Rectal smooth muscle tissue (tissue), 1 donor: Measurements from ENCODE around the gene ZNRF4.
"Not testable (repeated sequence)": the region's sequence is repeated elsewhere in the genome, so short reads cannot be mapped to it uniquely, and the experiment has no call there.

Source experiments
- H3K27ac ChIP-seq: one replicate; pipeline ENCODE4 v1.7.0; 2013; ENCODE audit warnings: low read depth, low read length, inconsistent platforms
- H3K27me3 ChIP-seq: one replicate; pipeline ENCODE4 v1.7.0; 2013; ENCODE audit warnings: low read length; ENCODE audit not compliant: control insufficient read depth, insufficient read depth
- H3K36me3 ChIP-seq: one replicate; pipeline ENCODE4 v1.7.0; 2013; ENCODE audit warnings: low read length; ENCODE audit not compliant: control insufficient read depth, insufficient read depth
- H3K4me1 ChIP-seq: one replicate; pipeline ENCODE4 v1.7.0; 2013; ENCODE audit warnings: low read length; ENCODE audit not compliant: control insufficient read depth, insufficient read depth
- H3K4me3 ChIP-seq: one replicate; pipeline ENCODE4 v1.7.0; 2013; ENCODE audit warnings: low read length
- H3K9ac ChIP-seq: one replicate; pipeline ENCODE4 v1.7.0; 2013; ENCODE audit warnings: low read length

ZNRF4 gene

DNA sequence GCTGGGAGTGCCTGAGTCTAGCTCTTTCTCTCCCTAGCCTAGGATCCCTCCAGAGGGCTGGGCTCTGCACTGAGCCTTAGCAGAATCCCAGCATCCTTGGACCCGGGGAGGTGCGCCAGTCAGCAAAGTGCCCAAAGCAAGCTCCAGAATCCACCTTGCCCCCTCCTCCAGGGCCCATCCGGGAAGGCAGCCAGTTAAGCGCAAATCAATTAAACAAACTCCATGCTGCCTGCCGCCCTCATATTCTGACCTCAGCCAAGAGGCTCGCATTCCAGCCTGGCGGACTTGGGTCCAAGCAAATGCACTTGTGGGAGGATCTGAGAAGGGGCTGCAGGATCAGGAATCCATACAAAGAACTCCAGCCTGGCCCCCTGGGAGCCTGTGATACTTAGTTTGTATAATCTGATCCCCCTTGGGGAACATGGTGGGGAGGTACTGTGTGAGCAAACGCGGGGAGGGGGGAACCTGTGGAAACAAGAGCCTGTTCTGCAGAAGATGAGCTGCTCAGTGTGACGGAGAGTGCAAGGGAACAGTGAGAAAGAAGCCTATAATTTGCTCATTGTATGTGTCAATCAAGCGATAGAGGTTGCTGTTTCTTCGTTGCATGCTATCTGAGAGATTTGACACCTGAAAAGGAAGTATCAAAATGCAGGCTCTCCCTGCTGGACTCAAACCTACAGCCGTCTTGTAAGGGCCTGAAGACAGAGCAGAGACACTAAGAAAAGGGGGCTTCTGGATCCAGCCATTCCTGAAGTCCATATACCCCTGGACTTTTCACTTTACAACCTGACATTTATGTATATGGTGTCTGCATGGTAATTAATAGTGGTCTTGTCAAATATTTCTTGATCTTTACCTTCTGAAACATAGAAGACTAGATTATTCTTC lies 29.4 kb downstream of the ZNRF4 start:
- no peak overlapping the region for H3K4me3 ChIP-seq
- H3K27me3 ChIP-seq = no peaks in the 10 kb centered on the region
- no peak overlapping the region for H3K9ac ChIP-seq
- H3K27ac ChIP-seq = no peak overlapping the region
- H3K36me3 ChIP-seq = no peaks in the 10 kb centered on the region
- no peaks in the 10 kb centered on the region for H3K4me1 ChIP-seq

- no peaks in the 10 kb centered on the region for H3K36me3 ChIP-seq
- no peak overlapping the region for H3K4me3 ChIP-seq
- no peaks in the 10 kb centered on the region for H3K4me1 ChIP-seq
- no peak overlapping the region for H3K27ac ChIP-seq
- no peaks in the 10 kb centered on the region for H3K27me3 ChIP-seq
- no peak overlapping the region for H3K9ac ChIP-seq
These were observed 30.0 kb downstream of the ZNRF4 start for GRCh38 chr19:5485286-5485636.

DNA sequence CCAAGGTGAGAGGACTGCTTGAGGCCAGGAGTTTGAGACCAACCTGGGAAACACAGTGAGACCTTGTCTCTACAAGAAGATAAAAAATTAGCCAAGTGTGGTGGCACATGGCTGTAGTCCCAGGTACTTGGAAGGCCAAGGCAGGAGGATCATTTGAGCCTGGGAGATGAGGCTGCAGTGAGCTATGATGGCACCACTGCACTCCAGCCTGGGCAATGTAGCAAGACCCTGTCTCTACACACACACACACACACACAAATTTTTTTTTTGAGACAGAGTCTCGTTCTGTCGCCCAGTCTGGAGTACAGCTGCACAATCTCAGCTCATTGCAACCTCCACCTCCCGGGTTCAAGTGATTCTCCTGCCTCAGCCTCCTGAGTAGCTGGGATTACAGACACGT lies 30.4 kb downstream of the ZNRF4 start:
- H3K4me1 ChIP-seq, H3K27me3 ChIP-seq, H3K9ac ChIP-seq, H3K36me3 ChIP-seq, H3K4me3 ChIP-seq, H3K27ac ChIP-seq: not testable (repeated sequence)

DNA sequence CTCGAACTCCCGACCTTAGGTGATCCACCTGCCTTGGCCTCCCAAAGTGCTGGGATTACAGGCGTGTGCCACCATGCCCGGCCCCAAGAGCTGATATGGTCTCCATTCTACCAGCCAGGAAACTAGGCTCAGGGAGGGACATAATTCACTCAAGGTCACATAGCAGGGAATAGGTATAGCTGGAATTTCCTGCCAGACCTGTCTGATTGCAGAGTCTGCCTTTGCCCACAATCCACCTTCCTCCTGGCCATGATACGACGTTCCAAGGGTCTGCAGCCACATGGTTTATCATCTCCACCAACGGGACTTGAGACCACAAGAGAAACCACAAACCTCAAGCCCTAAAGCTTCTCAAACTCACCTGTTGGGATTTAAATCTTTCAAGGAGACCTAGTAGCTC lies 32.0 kb downstream of the ZNRF4 start:
- no peaks in the 10 kb centered on the region for H3K4me1 ChIP-seq
- no peak overlapping the region for H3K4me3 ChIP-seq
- no peaks in the 10 kb centered on the region for H3K36me3 ChIP-seq
- no peak overlapping the region for H3K27ac ChIP-seq
- peaks cover 5% of the 10 kb centered on the region for H3K27me3 ChIP-seq
- no peak overlapping the region for H3K9ac ChIP-seq

DNA sequence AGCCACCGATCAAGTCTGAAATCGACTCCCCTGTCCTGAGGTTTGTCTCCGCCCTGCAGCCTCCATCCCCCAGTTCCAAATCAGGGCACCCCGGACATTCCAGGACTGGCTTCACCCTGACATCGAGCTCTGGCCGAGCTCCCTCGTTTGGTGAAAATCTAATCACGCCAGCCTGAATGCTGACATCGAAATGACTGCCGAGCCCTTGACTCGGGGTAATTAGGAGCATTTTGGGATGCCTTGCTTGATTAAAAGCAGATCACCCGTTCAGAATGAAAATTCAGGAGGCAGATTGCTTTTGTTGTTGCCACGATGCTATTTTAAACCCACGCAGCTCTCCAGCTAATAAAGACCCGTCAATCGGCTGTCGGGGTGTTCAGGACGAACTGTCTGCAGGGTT lies 34.3 kb downstream of the ZNRF4 start:
- Histone ChIP-seq H3K27ac (no peak overlapping the region), H3K27me3 (peaks cover 12% of the 10 kb centered on the region), H3K9ac (no peak overlapping the region), H3K4me3 (no peak overlapping the region), H3K36me3 (no peaks in the 10 kb centered on the region), H3K4me1 (no peaks in the 10 kb centered on the region)

- Histone ChIP-seq H3K27me3 (peaks cover 14% of the 10 kb centered on the region), H3K4me1 (no peaks in the 10 kb centered on the region), H3K4me3 (no peak overlapping the region), H3K27ac (no peak overlapping the region), H3K36me3 (no peaks in the 10 kb centered on the region), H3K9ac (no peak overlapping the region)
These were observed 36.3 kb downstream of the ZNRF4 start for GRCh38 chr19:5491565-5491964.

DNA sequence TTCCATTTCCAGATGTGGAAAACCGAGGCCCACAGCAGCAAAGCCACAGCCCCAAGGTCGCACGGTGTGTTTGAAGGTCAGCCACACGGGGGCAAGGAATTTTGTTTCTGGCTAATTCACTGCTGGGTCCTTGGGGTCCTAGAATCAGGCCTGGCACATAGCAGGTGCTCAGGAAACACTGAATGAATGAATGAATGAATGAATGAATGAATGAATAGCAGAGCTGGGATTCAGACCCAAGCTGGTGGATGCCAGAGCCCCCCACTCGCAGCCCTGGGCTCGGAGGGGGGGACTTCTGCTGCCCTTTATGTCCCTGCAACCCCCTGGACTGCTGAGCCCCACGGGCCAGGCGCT lies 37.0 kb downstream of the ZNRF4 start:
- Histone ChIP-seq H3K36me3 (no peaks in the 10 kb centered on the region), H3K27me3 (peaks cover 14% of the 10 kb centered on the region), H3K4me1 (no peaks in the 10 kb centered on the region), H3K9ac (no peak overlapping the region), H3K4me3 (no peak overlapping the region), H3K27ac (no peak overlapping the region)

- Histone ChIP-seq H3K36me3 (no peaks in the 10 kb centered on the region), H3K4me1 (no peaks in the 10 kb centered on the region), H3K27ac (no peak overlapping the region), H3K4me3 (no peak overlapping the region), H3K9ac (no peak overlapping the region), H3K27me3 (peaks cover 16% of the 10 kb centered on the region)
These were observed 37.6 kb downstream of the ZNRF4 start for GRCh38 chr19:5492635-5493409.

DNA sequence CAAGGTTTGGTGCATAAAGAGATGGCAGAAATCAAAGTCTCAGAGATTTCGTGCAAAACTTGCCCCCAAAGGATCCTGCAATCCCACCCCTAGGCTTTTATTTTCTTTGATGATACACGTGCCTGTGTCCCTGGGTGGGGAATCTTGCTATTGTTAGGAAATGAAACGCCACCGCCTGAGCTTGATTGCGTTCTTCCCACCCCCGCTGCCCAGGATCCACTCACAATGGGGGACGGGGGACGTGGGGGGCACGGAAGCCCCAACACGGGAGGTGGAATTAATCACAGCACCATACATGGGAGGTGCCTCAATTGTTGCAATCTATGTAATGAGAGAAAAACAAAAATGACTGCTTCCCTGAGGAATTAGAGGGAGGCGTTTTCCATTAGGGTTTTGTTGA lies 39.6 kb downstream of the ZNRF4 start:
- H3K27me3 ChIP-seq = peaks cover 16% of the 10 kb centered on the region
- H3K4me1 ChIP-seq = no peaks in the 10 kb centered on the region
- no peak overlapping the region for H3K4me3 ChIP-seq
- no peak overlapping the region for H3K9ac ChIP-seq
- H3K36me3 ChIP-seq = no peaks in the 10 kb centered on the region
- no peak overlapping the region for H3K27ac ChIP-seq

DNA sequence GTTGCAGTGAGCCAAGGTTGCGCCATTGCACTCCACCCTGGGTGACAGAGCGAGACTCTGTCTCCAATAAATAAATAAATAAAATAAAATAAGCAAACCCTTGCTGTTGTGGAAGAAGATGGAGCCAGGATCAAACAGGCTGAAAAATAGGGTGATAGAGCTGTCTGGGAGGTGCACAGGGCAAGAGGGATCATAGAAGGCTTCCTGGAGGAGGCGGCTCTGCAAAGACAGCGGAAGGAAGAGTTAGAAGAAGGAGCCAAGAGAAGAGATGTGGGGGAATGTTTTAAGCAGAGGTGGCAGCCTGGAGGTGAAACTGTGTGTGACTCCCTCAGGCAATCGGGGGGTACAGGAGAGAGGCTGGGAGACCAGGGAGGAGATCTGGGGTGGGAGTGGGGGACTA lies 40.6 kb downstream of the ZNRF4 start:
- Histone ChIP-seq H3K9ac (no peak overlapping the region), H3K4me1 (no peaks in the 10 kb centered on the region), H3K27ac (no peak overlapping the region), H3K36me3 (no peaks in the 10 kb centered on the region), H3K27me3 (peaks cover 16% of the 10 kb centered on the region), H3K4me3 (no peak overlapping the region)

- no peak overlapping the region for H3K4me3 ChIP-seq
- no peaks in the 10 kb centered on the region for H3K36me3 ChIP-seq
- no peak overlapping the region for H3K9ac ChIP-seq
- H3K4me1 ChIP-seq = no peaks in the 10 kb centered on the region
- no peak overlapping the region for H3K27ac ChIP-seq
- H3K27me3 ChIP-seq = peaks cover 10% of the 10 kb centered on the region
These were observed 42.1 kb downstream of the ZNRF4 start for GRCh38 chr19:5497297-5497696.

DNA sequence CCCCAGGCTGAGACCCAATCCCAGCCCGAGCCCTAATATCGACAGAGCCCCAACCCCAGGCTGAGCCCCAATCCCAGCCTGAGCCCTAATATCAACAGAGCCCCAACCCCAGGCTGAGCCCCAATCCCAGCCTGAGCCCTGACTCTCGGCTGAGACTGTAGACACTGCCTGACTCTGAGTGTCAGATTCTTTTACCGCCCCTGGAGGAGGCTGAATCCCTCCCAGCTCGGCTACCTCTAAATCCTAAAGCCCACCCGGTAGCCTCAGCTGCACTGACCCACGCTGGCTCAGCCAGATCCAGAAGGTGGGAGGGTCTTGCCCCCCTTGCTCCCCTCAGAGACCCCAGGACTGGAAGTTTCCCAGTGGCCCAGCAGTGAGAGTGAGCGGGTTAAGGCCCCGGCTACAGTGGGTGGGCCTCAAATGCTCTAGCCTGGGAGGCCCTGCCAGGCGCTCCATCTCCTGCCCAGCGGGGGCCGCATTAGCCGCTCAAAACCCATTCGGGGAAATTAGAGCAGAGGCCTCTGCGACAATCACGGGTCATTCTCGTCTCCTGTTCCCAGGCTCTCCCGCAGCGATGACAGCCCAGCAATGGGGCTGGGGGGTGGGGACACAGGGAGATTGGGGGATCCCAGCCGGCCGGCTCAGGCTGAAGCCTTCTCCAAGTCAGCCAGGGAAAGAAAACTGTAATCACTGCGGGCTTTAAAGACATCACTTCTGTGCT lies 43.8 kb downstream of the ZNRF4 start:
- no peak overlapping the region for H3K4me3 ChIP-seq
- H3K4me1 ChIP-seq = no peaks in the 10 kb centered on the region
- no peak overlapping the region for H3K9ac ChIP-seq
- H3K27ac ChIP-seq = no peak overlapping the region
- peaks cover 4% of the 10 kb centered on the region for H3K27me3 ChIP-seq
- no peaks in the 10 kb centered on the region for H3K36me3 ChIP-seq
